NCI-H1417 (cell line): ENCODE data around the gene TBC1D32.
"Not testable (repeated sequence)": the region's sequence is repeated elsewhere in the genome, so short reads cannot be mapped to it uniquely, and the experiment has no call there.

Experiments used
- DNase-seq, 3 experiments: peaks; one replicate each; lab custom pipeline; 2025; lab: John Stamatoyannopoulos, UW

Gene TBC1D32

GRCh38 chr6:121334299-121335086 lies at the start of gene TBC1D32:
TSS of gene TBC1D32 (minus strand) at chr6:121334480. CDS start at chr6:121334430, 50 bp downstream.
- DNase-seq: peak; percentile 86 to 97 (median 94)

GRCh38 chr6:121383478-121383877 lies 49.2 kb upstream of the TBC1D32 start:
- DNase-seq: no peak

GRCh38 chr6:121382467-121383121 lies 48.3 kb upstream of the TBC1D32 start:
- DNase-seq: peak in 1 of 3 experiments; percentile 43

GRCh38 chr6:121376411-121376810 lies 42.1 kb upstream of the TBC1D32 start:
- DNase-seq: no peak

- not testable (repeated sequence) for DNase-seq
Measured at GRCh38 chr6:121374219-121374618, 39.9 kb upstream of the TBC1D32 start.

GRCh38 chr6:121365536-121366521 lies 31.5 kb upstream of the TBC1D32 start:
- DNase-seq: no peak

- no peak for DNase-seq
Measured at GRCh38 chr6:121356575-121356974, 22.3 kb upstream of the TBC1D32 start.

- no peak for DNase-seq
Measured at GRCh38 chr6:121354764-121355163, 20.5 kb upstream of the TBC1D32 start.

- DNase-seq: no peak
Measured at GRCh38 chr6:121352941-121353340, 18.7 kb upstream of the TBC1D32 start.

- no peak for DNase-seq
Measured at GRCh38 chr6:121351916-121352315, 17.6 kb upstream of the TBC1D32 start.

- DNase-seq: no peak
Measured at GRCh38 chr6:121349596-121349995, 15.3 kb upstream of the TBC1D32 start.

- DNase-seq: no peak
Measured at GRCh38 chr6:121347484-121347883, 13.2 kb upstream of the TBC1D32 start.

GRCh38 chr6:121344539-121344938 lies 10.3 kb upstream of the TBC1D32 start:
- no peak for DNase-seq

- no peak for DNase-seq
Measured at GRCh38 chr6:121339639-121340226, 5.5 kb upstream of the TBC1D32 start.

- DNase-seq: no peak
Measured at GRCh38 chr6:121338956-121339355, 4.7 kb upstream of the TBC1D32 start.

GRCh38 chr6:121338366-121338765 lies 4.1 kb upstream of the TBC1D32 start:
- DNase-seq: no peak

GRCh38 chr6:121335087-121336008 lies 1.1 kb upstream of the TBC1D32 start:
- DNase-seq: peak in 2 of 3 experiments; percentile 62 to 79

- not testable (repeated sequence) for DNase-seq
Measured at GRCh38 chr6:121333694-121334093, 586 bp downstream of the TBC1D32 start.

- DNase-seq: no peak
Measured at GRCh38 chr6:121333196-121333595, 1.1 kb downstream of the TBC1D32 start.

GRCh38 chr6:121330516-121330915 lies 3.8 kb downstream of the TBC1D32 start:
- DNase-seq: no peak

- DNase-seq: no peak
Measured at GRCh38 chr6:121321282-121321681, 13.0 kb downstream of the TBC1D32 start.
